H1 (cell line): ENCODE measurements around the gene FRMPD1.

ENCODE experiments used
- CBX5 ChIP-seq: fragments of 300-800, 300-1000 bp; sonication (generic); IDR thresholded peaks from 2 replicates; pipeline ENCODE4 v1.7.1; 2016; ENCODE audit warnings: antibody characterized with exemption, low read length, low read depth
- CEBPB ChIP-seq: IDR thresholded peaks from 2 replicates; pipeline ENCODE4 v1.6.1; 2012; ENCODE audit warnings: low read depth, low read length
- CTCF ChIP-seq, 3 experiments: IDR thresholded peaks; 1 replicate in 2 of 3; 2 replicates in 1 of 3; pipeline versions ENCODE4 v1.5.1 to v1.6.1; 2011; ENCODE audit warnings: low read length in 3 of 3, mild to moderate bottlenecking in 3 of 3, inconsistent platforms in 2 of 3, low read depth in 1 of 3, moderate library complexity in 1 of 3; ENCODE audit not compliant: insufficient read depth in 1 of 3; ENCODE audit errors: control extremely low read depth in 1 of 3
- EP300 ChIP-seq, 2 experiments: IDR thresholded peaks; 1 replicate in 1 of 2; 2 replicates in 1 of 2; pipeline ENCODE4 v1.6.1; 2011 to 2012; ENCODE audit warnings: low read depth in 2 of 2, low read length in 2 of 2, mild to moderate bottlenecking in 2 of 2, borderline replicate concordance in 1 of 2, inconsistent platforms in 1 of 2, moderate library complexity in 1 of 2
- EZH2 ChIP-seq: fragments of 200-600 bp; sonication (generic); IDR thresholded peaks from 2 replicates; pipeline ENCODE4 v1.7.1; 2012; ENCODE audit warnings: low read depth, mild to moderate bottlenecking, moderate library complexity, low read length, inconsistent platforms; ENCODE audit not compliant: severe bottlenecking
- POLR2A ChIP-seq, 2 experiments: IDR thresholded peaks; 1 replicate in 1 of 2; 2 replicates in 1 of 2; pipeline ENCODE4 v1.6.1; 2011; ENCODE audit warnings: low read depth in 2 of 2, low read length in 2 of 2, mild to moderate bottlenecking in 2 of 2; ENCODE audit errors: control extremely low read depth in 1 of 2
- POLR2AphosphoS5 ChIP-seq: IDR thresholded peaks from 2 replicates; pipeline ENCODE4 v1.6.1; 2011; ENCODE audit warnings: low read depth, low read length
- RAD21 ChIP-seq, 2 experiments: IDR thresholded peaks in 1 of 2; conservative IDR thresholded peaks in 1 of 2; 2 replicates each; pipeline ENCODE4 v1.6.1; 2011; ENCODE audit warnings: low read depth in 2 of 2, low read length in 2 of 2, improper control_type of control experiment in 1 of 2, inconsistent platforms in 1 of 2, mild to moderate bottlenecking in 1 of 2, moderate library complexity in 1 of 2
- TAF1 ChIP-seq: IDR thresholded peaks from 2 replicates; pipeline ENCODE4 v1.6.1; 2011; ENCODE audit warnings: mild to moderate bottlenecking, low read depth, low read length
- USF2 ChIP-seq: IDR thresholded peaks from 2 replicates; pipeline ENCODE4 v1.6.1; 2011; ENCODE audit warnings: low read length, improper control_type of control experiment
- ZNF274 ChIP-seq: IDR thresholded peaks from 2 replicates; pipeline ENCODE4 v1.7.0; 2012; ENCODE audit warnings: low read length, borderline replicate concordance; ENCODE audit errors: extremely low read depth

GRCh38 chr9:37758747-37759146, 108.0 kb downstream of the FRMPD1 start:
- TF ChIP-seq CBX5 (no peak), CTCF (IDR thresholded peaks at IDR 0.05; ENCODE audit: control extremely low read depth in 1 of 3, insufficient read depth in 1 of 3, low read depth in 1 of 3, low read length in 3 of 3) (no peak), USF2 (no peak), EZH2 (no peak), RAD21 (IDR thresholded peaks at IDR 0.05 in 1 of 2, conservative IDR thresholded peaks at IDR 0.05 in 1 of 2; ENCODE audit: low read depth in 2 of 2, low read length in 2 of 2) (no peak), POLR2AphosphoS5 (no peak), POLR2A (IDR thresholded peaks at IDR 0.05; ENCODE audit: control extremely low read depth in 1 of 2, low read depth in 2 of 2, low read length in 2 of 2) (no peak), TAF1 (no peak), EP300 (IDR thresholded peaks at IDR 0.05; ENCODE audit: borderline replicate concordance in 1 of 2, low read depth in 2 of 2, low read length in 2 of 2) (no peak), ZNF274 (no peak), CEBPB (no peak)
